Measurements from ENCODE around the gene GJC3.
A peak's percentile ranks its signal among the peaks of the same experiment; 100 is the strongest.
"Not testable (repeated sequence)": the region's sequence is repeated elsewhere in the genome, so short reads cannot be mapped to it uniquely, and the experiment has no call there.

Gene GJC3

DNA sequence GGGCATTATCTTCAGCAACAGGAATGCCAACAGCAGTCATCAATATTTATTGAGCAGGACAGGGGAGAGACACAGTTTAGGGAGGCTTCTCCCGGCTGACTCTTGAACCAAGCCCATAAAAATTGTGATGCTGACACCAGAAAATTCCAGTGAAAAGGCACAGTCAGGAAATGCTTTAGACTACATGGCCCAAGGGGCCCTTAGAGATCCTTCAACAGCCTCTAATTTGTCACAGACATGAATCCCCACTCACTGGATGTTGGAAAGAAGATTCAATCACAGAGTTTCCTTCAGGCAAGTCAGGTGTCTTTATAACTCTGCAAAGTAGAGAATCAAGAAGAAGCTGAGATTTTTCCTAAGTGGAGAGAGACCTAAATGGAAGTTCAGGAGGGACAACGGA, 1.2 kb downstream of the GJC3 start:
- DNase-seq, result no peak

DNA sequence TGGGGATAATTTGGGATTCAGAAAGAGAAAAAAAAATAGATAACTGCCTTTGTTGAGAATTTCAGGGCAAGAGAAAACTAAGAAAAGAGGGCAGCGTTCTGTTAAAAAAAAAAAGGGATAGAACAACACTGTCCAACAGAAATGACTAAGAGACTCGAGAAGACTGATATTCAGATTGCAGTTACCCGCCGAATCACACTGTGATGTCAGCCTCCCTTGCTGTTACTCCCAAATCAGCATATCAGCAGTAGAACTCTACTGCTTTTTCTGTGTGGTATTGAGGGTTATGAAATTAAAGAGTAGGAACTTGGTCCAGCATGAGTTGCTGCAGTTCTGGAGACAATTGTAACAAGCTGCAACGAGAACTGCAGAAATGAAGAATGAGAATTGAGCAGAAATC, 1.9 kb downstream of the GJC3 start:
- DNase-seq, result peak; percentile 67

DNA sequence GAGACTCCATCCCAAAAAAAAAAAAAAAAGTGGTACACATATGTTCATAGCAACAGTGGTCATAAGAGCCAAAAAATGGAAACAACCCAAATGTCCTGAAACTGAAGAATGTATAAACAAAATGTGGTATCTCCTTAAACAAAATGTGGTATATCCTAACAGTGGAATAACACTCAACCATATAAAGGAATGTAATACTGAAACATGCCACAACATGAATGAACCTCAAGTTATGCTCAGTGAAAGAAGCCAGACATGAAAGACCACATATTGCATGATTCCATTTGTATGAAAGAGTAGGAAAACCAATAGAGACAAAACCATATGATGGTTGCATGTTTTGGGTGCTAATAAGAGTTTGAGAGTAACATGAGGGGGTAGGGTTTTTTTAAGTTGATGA, 3.1 kb downstream of the GJC3 start:
- no peak for DNase-seq

DNA sequence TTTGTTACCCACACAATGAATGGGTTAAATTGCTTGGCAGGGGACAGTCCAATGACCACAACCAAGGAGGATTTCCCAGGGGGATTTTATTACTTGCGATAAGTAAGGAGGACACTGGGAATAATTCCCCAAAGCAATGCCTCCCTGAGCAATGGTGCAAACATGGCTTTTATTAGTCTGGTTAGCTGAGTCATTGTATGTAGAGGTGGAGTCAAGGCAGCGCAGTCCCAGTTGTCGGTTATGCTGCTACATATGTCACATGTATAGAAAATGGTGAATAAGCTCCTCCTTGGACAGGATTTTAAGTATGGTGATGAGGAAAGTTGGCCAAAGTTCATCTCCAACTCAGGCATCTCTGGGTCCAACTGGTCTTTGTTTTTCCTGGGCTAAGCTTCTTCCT, 6.2 kb downstream of the GJC3 start:
- no peak for DNase-seq

DNA sequence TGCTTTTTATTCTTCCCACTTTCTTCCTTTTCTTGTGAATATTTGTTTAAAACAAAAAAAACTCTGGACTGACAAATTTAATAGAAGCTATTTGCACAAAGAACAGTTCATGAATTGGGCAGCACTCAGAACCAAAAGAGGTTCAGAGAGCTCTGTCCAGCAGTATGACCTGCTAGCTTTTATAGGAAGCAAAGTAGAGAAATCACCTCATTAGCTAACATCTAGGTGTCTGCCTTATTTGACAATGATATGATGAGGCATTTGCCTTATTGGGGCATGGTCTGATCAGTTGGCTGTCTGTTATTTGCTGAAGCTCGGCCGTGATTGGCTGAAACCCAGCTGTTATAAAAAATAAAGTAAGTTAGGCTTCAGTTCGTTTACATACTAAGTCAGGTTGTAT, 9.3 kb downstream of the GJC3 start:
- DNase-seq, result peak; percentile 58

DNA sequence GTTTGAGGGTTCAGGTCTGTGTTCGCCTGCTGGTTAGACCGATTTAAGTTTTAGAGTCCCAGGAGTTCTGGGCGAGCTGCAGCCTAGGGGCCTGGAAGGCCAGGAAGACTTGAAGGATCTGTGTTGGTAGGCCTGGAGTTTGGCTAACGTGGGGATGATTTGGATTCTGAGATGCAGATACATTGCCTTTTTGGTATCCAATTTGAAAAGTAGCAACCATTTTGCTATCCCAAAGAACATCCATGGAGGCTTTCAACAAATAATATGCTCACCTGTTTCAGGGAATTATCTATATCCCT, 9.7 kb downstream of the GJC3 start:
- no peak for DNase-seq

DNA sequence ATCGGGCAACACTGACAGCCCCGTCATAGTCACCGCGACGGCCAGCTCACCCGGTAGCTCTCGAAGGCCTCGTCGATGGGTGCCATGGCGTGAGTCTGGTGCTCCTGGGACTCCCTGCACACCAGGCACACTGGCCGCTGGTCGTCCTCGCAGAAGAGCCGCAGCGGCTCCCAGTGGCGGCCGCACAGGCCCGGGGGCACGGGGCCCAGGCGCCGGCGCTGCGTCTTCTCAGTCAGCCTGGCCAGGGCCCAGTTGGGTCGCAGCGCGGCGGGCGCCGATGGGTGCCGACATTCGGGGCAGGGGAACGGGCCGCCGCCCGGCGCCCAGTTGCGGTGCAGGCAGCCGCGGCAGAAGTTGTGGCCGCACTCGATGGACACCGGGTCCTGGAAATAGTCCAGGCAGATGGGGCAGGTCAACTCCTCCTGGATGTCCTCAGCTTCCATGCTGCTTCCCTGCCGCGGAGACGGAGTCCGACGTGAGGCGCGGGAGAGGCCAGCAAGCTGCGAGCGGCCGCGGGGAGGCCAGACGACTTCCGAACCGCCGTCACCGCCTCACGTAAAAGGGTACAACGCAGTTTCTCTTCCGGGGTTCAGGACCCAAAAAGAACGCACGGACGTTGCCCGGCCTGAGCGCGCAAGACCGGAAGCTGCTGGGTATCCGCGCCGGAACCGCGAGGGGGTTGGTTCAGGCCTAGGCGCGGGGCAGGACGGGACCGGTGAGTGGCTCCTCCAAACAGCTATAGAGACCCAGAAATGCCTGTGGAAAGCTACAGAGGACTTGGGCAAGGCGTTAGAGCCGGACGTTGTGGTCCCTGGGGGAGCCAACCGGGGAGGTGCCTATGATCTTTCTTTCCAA, 10.2 kb downstream of the GJC3 start, which contains the start of gene TRIM4:
Gene TRIM4, minus strand, starts transcription at position 572 of the 855 bp plus-strand sequence. Its CDS starts 129 bp downstream, at position 443.
- DNase-seq, result peak; percentile 96

DNA sequence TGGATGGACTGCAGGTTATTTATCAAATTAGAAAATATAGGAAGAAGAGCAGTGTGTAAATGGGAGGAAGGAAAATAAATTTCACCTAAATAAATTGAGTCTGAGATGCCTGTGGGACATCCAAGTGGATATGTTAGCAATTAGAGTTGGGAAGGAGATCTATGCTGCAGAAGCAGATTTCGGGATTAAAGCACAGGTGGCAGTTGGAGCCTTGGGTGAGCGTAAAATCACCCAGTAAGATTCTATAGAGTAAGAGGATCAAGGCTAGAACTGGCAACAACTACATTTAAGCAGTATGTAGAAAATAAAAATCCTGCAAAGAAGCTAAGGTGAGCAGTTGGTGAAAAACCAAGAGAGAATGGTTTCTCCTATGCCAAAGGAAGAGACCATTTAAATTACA, 18.4 kb downstream of the GJC3 start:
- no peak for DNase-seq

DNA sequence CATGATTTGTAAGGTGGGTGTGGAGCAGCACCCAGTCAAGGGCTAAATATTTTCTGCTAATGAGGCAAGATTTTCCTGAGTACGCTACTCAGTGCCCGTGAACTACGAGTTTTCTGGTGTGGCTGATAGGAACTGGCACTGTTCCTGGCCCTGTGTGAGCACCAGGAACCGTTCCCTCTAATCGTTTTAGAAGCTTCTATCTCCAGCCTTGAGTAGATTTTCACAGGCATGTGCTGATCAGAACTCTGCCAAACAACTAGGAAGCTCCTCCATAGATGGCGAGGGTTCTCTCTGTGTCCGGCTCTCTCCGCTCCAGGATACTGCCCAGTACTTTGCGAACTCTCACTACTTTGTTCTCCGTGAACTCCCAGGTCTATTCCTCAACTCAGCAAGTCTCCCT, 27.8 kb downstream of the GJC3 start:
- no peak for DNase-seq

DNA sequence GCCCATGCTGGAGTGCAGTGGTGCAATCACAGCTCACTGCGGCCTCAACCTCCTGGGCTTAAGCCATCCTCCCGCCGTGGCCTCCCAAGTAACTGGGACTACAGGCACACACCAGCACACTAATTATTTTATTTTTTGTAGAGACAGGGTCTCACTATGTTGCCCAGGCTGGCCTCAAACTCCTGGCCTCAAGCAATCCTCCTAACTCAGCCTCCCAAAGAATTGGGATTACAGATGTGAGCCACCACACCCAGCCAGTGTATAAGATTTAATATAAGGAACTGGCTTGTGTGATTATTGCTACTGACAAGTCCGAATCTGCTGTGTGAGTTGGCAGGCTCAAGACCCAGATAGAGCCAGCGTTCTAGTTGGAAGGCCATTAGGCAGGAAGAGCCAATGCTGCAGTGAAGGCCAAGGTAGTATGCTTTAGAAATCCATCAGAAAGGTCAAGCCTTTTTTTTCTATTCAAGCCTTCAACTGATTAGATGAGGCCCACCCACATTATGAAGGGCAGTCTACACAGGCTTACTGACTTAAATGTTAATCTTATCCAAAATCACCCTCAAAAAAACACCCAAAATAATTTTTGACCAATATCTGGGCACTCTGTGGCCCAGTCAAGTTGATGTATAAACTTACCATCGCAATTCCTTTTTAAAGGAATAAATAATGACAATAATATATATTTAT, 29.4 kb downstream of the GJC3 start:
- DNase-seq, result no peak

DNA sequence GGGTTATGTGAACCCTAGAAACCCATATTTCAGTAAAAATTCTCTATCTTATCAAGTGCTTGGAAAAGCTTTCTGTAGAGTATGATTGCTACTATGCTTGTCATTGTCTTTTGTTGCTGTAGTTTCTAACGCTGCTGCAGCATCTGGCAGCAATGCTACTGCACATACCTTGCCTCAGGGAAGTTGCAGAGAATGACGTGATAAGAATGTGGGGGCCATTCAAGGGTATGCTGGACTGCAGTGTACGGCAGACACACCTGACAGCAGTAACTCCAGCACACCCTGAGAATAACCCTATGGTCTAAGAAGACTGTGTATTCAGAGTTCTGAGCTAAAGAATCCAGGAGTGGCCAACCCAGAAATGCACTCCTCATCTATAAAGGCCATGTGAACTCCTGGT, 30.6 kb downstream of the GJC3 start:
- no peak for DNase-seq

DNA sequence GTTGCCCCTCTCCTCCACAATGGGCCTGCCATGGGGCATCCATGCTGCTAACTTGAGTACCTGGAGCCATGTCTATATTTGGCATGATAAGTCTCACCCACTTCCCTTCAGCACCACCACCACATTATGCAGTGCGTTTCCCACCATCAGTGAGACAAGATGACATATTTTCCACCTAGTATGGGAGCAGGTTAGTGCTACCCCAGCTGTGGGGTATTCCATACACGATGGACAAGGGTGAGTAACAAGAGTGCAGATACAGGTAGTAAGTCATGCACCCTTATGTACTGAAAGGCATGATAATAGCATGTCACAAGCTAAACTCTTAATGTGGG, 31.4 kb downstream of the GJC3 start:
- no peak for DNase-seq

DNA sequence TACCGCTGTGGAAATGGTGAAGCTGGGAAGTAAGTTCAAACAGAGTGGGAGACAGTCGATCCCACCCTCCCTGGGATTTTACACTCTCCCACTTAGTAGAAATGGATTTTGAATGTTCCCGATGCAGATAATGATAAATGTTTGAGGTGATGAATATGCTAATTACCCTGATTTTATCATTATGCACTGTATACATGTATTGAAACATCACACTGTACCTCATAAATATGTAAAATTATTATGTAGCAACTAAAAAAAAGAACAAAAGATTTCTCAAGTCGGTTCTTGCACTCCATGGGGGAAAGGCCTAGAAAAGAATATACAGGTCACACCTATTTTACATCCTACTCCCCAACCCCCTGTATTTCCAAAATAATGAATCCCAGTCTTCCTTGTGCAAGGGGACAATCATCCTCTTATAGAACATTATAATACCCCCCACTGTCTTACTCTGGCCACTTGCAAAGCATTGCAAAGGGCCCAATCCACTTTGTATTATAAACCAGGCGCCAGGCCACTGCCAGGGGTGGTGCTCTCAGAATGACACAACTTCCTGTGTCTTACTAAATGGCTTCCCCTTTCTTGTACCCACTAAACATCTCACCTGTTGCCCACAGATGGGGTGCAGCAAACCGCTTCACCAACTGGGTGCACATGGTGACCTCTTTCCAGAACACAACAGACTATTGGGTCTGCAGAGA, 31.9 kb downstream of the GJC3 start:
- DNase-seq, result no peak

DNA sequence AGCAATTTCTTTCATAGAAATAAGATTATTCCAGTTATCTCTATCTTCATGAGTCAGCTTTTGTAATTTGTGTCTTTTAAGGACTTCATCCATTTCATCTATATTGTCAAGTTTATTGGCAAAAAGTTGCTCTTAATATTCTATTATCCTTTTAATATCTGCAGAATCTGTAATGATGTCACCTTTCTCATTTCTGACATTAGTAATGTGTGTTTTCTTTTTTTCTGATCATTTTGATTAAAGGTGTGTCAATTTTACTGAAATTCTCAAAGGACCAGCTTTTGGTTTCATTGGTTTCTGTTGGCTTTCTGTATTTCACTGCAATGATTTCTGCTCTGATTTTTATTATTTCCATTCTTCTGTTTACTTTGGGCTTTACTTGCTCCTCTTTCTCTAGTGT, 34.7 kb downstream of the GJC3 start:
- DNase-seq, result no peak

DNA sequence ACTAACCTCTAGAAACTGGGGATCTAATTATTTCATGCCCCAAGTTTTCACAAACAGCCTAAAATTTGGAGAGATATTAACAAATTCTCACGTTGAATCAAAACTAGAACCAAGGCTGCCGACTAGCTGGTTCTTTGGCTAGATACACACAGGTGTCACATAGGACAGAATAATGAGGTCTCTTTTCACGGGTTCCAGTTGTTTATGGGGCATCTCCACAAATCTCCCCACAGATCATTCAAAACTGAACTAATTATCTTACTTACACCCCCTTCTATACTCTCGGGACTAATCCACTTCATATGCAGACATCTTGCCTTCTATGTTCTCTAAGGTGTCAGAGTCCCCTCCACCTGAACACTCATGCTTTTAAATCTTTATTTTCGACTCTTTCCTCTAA, 36.1 kb downstream of the GJC3 start:
- DNase-seq, result no peak

DNA sequence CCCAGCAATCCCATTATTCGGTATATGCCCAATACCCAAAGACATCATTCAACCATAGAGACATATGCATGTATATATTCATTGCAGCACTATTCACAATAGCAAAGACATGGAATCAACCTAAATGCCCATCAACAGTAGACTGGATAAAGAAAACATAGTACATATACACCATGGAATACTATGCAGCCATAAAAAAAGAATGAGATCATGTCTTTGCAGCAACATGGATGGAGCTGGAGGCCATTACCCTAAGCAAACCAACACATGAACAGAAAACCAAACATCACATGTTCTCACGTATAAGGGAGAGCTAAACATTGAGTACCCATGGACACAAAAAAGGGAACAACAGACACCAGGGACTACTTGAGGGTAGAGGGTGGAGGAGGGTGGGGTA, 39.1 kb downstream of the GJC3 start:
- not testable (repeated sequence) for DNase-seq

DNA sequence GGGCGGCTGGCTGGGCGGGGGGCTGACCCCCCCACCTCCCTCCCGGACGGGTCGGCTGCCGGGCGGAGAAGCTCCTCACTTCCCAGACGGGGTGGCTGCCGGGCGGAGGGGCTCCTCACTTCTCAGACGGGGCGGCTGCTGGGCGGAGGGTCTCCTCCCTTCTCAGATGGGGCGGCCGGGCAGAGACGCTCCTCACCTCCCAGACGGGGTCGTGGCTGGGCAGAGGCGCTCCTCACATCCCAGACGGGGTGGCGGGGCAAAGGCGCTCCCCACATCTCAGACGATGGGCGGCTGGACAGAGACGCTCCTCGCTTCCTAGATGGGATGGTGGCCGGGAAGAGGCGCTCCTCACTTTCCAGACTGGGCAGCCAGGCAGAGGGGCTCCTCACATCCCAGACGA, 41.1 kb downstream of the GJC3 start:
- DNase-seq, result not testable (repeated sequence)

DNA sequence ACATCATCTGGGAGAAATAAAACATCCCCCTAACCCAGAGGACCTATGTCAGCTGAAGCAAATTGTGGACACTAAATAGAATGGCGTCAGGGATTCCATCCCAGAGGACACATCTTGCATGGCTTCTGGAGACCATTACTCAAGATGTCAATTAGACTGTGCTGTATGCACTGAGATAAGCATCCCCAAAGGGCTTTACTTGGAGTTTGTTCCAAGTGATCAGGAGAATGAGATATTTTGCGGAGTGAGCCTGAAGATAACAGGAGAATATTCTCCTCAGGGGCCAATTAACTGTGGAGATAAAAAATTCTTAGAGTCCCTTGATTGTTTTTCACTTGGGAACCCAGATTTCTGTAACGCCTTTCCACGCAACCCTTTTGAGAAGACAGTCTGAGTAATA, 48.0 kb downstream of the GJC3 start:
- DNase-seq, result no peak

DNA sequence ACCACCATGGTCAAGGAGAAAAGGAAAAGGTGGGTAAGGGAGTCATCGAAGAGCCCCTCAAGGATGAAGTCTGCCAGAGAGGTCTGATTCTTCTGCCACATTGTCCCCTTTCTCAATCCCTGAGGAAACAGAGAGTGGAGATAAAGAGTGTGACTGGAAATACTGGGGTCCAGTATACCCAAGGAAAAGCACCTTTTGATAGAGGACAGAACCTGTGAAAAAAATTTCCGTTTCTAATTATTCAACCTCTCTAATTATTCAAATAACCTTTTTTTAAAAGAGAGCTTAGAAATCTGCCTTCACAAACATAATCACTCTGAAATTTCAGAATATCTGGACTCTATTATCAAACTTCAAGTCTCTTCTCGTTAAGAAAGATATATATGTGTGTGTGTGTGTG, 52.5 kb downstream of the GJC3 start, which contains the start of gene OR2AE1:
Gene OR2AE1, minus strand, starts transcription at position 101 of the 400 bp plus-strand sequence. Its CDS starts 0 bp downstream, at position 101.
- no peak for DNase-seq

DNA sequence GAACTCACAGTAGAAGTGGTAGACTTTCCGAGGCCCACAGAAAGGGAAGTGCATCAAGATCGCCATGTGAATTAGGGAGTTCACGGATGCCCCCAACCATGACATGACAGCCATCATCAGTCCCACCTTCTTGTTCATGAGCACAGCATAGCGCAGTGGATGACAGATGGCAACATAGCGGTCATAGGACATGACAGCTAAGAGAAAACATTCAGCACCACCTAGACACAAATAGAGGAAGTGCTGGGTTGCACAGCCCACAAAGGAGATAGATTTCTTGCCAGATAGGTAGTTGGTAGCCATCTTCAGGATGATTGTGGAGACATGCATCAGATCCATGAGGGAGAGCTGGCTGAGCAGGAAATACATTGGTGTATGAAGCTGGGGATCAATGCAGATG, 52.9 kb downstream of the GJC3 start:
- DNase-seq, result peak; percentile 40
